OCI-LY7 (cell line): ENCODE data around the gene CRIM1. TPM values are rescaled to one million over a fixed set of nuclear protein-coding genes. Genes with fewer than 3 reads are reported as not detected.

Experiments used
- BruUV-seq: library from RNA; stranded (reverse); fragments of 400-500 nt; replicated peaks from 2 replicates; lab custom pipeline; 2021; lab: Mats Ljungman, UMichigan
- CTCF ChIA-PET: fragments of 300-600 bp; sonication (Branson Sonifier 250); formaldehyde crosslinking; loops from one replicate; lab custom pipeline; 2022; ENCODE audit warnings: antibody characterized with exemption; ENCODE audit not compliant: unreplicated experiment; lab: Charles Lee
- POLR2A ChIA-PET: fragments of 300-600 bp; sonication (Branson Sonifier 250); formaldehyde crosslinking; loops from one replicate; lab custom pipeline; 2022; ENCODE audit warnings: antibody characterized with exemption; lab: Charles Lee
- DNase-seq: peaks from one replicate; pipeline ENCODE4 v3.0.0-alpha.2; 2015; ENCODE audit warnings: low spot score
- H2AFZ ChIP-seq: fragments of 200-600 bp; sonication (generic), shearing (Covaris generic); 2 replicates; pipeline ENCODE4 v1.6.1; 2014; ENCODE audit warnings: mild to moderate bottlenecking, antibody characterized with exemption, low read length, moderate library complexity
- H3K27ac ChIP-seq: fragments of 200-600 bp; sonication (generic); 2 replicates; pipeline ENCODE4 v1.5.1; 2014; ENCODE audit warnings: mixed run types, low read depth, mild to moderate bottlenecking, moderate library complexity, low read length, inconsistent platforms; ENCODE audit not compliant: poor library complexity, severe bottlenecking
- H3K36me3 ChIP-seq: fragments of 200-600 bp; sonication (generic); 2 replicates; pipeline ENCODE4 v1.6.1; 2014; ENCODE audit warnings: mild to moderate bottlenecking, antibody characterized with exemption, low read length, moderate library complexity, mixed read lengths; ENCODE audit not compliant: insufficient read depth
- H3K4me1 ChIP-seq: fragments of 200-600 bp; sonication (generic); 2 replicates; pipeline ENCODE4 v1.5.1; 2014; ENCODE audit warnings: mild to moderate bottlenecking, low read length; ENCODE audit not compliant: insufficient read depth, poor library complexity, severe bottlenecking
- H3K4me2 ChIP-seq: fragments of 200-600 bp; sonication (generic); 2 replicates; pipeline ENCODE4 v1.6.1; 2014; ENCODE audit warnings: mild to moderate bottlenecking, low read length
- H3K4me3 ChIP-seq: fragments of 200-600 bp; sonication (generic); 2 replicates; pipeline ENCODE4 v1.5.1; 2014; ENCODE audit warnings: mild to moderate bottlenecking, low read depth, low read length; ENCODE audit not compliant: poor library complexity, severe bottlenecking
- H3K79me2 ChIP-seq: fragments of 200-600 bp; sonication (generic); 2 replicates; pipeline ENCODE4 v1.6.1; 2016; ENCODE audit warnings: low read depth, mild to moderate bottlenecking, low read length, moderate library complexity, mixed read lengths; ENCODE audit not compliant: insufficient read depth
- H3K9me2 ChIP-seq: fragments of 200-600 bp; sonication (generic); 2 replicates; pipeline ENCODE4 v1.6.1; 2016; ENCODE audit warnings: mild to moderate bottlenecking, low read length, mixed read lengths; ENCODE audit not compliant: insufficient read depth
- H3K9me3 ChIP-seq: fragments of 200-600 bp; sonication (generic); 2 replicates; pipeline ENCODE4 v1.6.1; 2014; ENCODE audit warnings: mild to moderate bottlenecking, mixed run types, low read length, mixed read lengths
- H4K20me1 ChIP-seq: fragments of 200-600 bp; sonication (generic); 2 replicates; pipeline ENCODE4 v1.6.1; 2014; ENCODE audit warnings: mild to moderate bottlenecking, antibody characterized with exemption, low read length, moderate library complexity, mixed read lengths; ENCODE audit not compliant: insufficient read depth
- EZH2phosphoT487 ChIP-seq: fragments of 200-600 bp; sonication (generic); IDR thresholded peaks from 2 replicates; pipeline ENCODE4 v1.6.1; 2018; ENCODE audit warnings: low read depth, borderline replicate concordance, mild to moderate bottlenecking, mixed run types, antibody characterized with exemption, low read length, moderate library complexity, mixed read lengths
- intact Hi-C: fragments of 100-400 bp; cut with micrococcal nuclease; formaldehyde crosslinking; loops from one replicate; pipeline ENCODE4 v1.10.0; 2022; ENCODE audit not compliant: unreplicated experiment
- total RNA-seq, 2 experiments: library from RNA; depleted of rRNA in 1 of 2; stranded (reverse); fragments of >200 nt in 1 of 2; shearing (Covaris generic) in 1 of 2; gene quantifications; 2 replicates each; pipeline ENCODE4 v1.2.3, GENCODE V29; 2014 to 2022
- TF ChIP-seq, protein P1 (sequence below): fragments of 200-600 bp; sonication (generic); conservative IDR thresholded peaks from 2 replicates; pipeline ENCODE4 v1.5.1; 2014; ENCODE audit warnings: mild to moderate bottlenecking, antibody characterized with exemption, low read length, moderate library complexity, mixed read lengths

CRIM1 gene
- total RNA-seq, 2 experiments from 2014 or later: 37.0 to 47.4 TPM

DNA sequence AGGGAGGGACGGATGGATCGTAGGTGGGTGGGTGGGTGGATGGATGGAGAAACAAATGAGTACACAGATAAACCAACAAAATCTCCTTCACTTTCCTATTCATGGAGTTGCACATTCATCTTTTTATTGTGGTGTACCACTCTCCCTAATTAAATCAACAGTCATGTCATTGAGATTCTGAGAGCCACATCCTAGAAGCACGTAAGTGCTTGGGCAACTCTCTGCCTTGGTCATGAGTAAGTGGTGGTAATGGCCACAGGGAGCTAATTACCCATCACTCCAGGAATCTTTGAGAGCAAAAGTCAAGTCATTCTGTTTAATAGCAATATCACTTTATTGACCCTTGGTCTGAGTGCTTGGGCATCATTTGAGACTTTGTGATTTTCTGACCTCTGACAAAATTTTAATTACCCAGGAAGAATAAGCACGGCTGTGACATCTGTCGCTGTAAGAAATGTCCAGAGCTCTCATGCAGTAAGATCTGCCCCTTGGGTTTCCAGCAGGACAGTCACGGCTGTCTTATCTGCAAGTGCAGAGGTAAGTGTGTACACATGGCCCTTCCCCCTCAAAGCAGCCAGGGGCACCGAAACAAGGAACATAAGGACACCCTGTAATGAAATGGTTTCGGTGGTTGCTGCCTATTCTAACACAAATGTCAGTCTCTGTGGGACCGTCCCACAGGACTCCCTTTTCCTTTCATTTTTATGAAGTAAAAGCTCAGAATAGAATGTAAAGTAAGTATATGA lies 156.5 kb downstream of the CRIM1 start:
- Histone ChIP-seq H3K36me3 (peaks cover 39% of the 10 kb centered on the region; the same call in 1 of the 2 replicates), H3K27ac (no peak overlapping the region), H3K9me2 (no peaks in the 10 kb centered on the region), H2AFZ (no peak overlapping the region), H3K4me2 (no peak overlapping the region), H4K20me1 (no peaks in the 10 kb centered on the region), H3K4me1 (no peaks in the 10 kb centered on the region), H3K9me3 (no peaks in the 10 kb centered on the region), H3K4me3 (no peak overlapping the region), H3K79me2 (no peaks in the 10 kb centered on the region)
- POLR2A ChIA-PET: interaction anchor here (0.6 to 1.2 kb wide), 2 partner anchors 10 to 159 kb away, joined by 3 read pairs; no protein-coding TSS in a partner anchor
- no peak for TF ChIP-seq EZH2phosphoT487
- TF ChIP-seq, protein P1, sequence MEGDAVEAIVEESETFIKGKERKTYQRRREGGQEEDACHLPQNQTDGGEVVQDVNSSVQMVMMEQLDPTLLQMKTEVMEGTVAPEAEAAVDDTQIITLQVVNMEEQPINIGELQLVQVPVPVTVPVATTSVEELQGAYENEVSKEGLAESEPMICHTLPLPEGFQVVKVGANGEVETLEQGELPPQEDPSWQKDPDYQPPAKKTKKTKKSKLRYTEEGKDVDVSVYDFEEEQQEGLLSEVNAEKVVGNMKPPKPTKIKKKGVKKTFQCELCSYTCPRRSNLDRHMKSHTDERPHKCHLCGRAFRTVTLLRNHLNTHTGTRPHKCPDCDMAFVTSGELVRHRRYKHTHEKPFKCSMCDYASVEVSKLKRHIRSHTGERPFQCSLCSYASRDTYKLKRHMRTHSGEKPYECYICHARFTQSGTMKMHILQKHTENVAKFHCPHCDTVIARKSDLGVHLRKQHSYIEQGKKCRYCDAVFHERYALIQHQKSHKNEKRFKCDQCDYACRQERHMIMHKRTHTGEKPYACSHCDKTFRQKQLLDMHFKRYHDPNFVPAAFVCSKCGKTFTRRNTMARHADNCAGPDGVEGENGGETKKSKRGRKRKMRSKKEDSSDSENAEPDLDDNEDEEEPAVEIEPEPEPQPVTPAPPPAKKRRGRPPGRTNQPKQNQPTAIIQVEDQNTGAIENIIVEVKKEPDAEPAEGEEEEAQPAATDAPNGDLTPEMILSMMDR: no peak
- intact Hi-C loops: no loop called here
- CTCF ChIA-PET: no interaction called here
- DNase-seq: no peak
- no TSS peak for BruUV-seq

DNA sequence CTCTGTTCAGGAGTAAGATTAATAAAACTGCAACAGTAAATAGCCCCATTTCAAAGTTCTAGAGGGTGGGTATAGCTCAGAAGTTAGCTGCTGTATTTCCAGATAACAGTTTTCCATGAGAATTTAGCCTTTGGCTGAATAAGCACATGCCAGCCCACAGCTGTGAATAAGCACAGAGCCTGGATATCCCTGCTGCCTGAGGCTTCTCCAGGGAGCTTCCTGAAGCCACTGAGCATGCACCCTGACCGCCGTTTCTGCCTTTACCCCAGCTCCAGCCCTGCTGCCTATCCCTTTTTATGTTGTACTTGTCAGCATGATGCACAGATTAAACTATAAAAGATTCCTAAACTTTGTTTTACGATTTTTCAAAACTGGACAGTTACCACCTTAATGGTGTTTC lies 157.1 kb downstream of the CRIM1 start:
- BruUV-seq: no TSS peak
- H3K9me2 ChIP-seq: no peaks in the 10 kb centered on the region
- no peaks in the 10 kb centered on the region for H3K9me3 ChIP-seq
- ChIA-PET CTCF (no interaction called here), POLR2A (interaction anchor here (1.2 kb wide), 1 partner anchor 160 kb away, joined by 3 read pairs; no protein-coding TSS in a partner anchor)
- no peak overlapping the region for H3K4me3 ChIP-seq
- no peaks in the 10 kb centered on the region for H3K79me2 ChIP-seq
- intact Hi-C loops: no loop called here
- H3K4me1 ChIP-seq: no peaks in the 10 kb centered on the region
- no peak overlapping the region for H3K27ac ChIP-seq
- TF ChIP-seq, protein P1: no peak
- TF ChIP-seq EZH2phosphoT487: no peak
- H3K4me2 ChIP-seq: no peak overlapping the region
- no peak overlapping the region for H2AFZ ChIP-seq
- no peaks in the 10 kb centered on the region for H4K20me1 ChIP-seq
- H3K36me3 ChIP-seq: peaks cover 44% of the 10 kb centered on the region
- no peak for DNase-seq

DNA sequence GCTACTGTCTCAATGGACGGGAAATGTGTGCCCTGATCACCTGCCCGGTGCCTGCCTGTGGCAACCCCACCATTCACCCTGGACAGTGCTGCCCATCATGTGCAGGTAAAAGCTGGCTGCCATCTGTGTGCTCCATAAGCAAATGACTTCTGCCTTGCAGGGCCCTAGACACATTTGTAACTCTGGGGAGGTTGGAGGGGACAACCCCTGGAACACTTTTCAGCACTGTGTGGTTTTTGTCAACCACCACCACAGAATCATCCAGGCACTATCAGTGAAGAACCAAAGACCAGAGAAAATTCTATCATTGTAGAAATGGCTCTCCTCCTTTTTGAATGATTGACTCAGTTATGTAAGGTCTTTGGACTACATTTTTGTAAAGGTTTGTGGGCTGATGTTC lies 158.1 kb downstream of the CRIM1 start:
- no peak for TF ChIP-seq EZH2phosphoT487
- TF ChIP-seq, protein P1: no peak
- CTCF ChIA-PET: no interaction called here
- no peak for DNase-seq

More for the DNA sequence above, 158.1 kb downstream of the CRIM1 start:
- no peaks in the 10 kb centered on the region for H3K4me1 ChIP-seq
- H2AFZ ChIP-seq: no peak overlapping the region
- H3K27ac ChIP-seq: no peak overlapping the region
- H3K9me3 ChIP-seq: no peaks in the 10 kb centered on the region
- intact Hi-C loops: no loop called here
- no peaks in the 10 kb centered on the region for H4K20me1 ChIP-seq
- no TSS peak for BruUV-seq
- no peaks in the 10 kb centered on the region for H3K9me2 ChIP-seq
- POLR2A ChIA-PET: no interaction called here
- H3K4me2 ChIP-seq: no peak overlapping the region
- no peak overlapping the region for H3K4me3 ChIP-seq
- H3K79me2 ChIP-seq: no peaks in the 10 kb centered on the region
- peaks cover 44% of the 10 kb centered on the region for H3K36me3 ChIP-seq
